ENCODE data around the gene MRPS7. TPM values are rescaled to one million over a fixed set of nuclear protein-coding genes. Genes with fewer than 3 reads are reported as not detected.
A peak's percentile ranks its signal among the peaks of the same experiment; 100 is the strongest.

The MRPS7 gene
- 100 to 1,000 TPM in 1 of 5 donors, 10 to 100 TPM in 3, 1 to 10 TPM in 1; 6.7 to 136 (median 37.9) TPM for total RNA-seq
- 10 to 100 TPM; 53.3 to 69.4 (median 69.0) TPM for polyA plus RNA-seq
- long read RNA-seq, donor 1, transcript MRPS7-201 (5 exons, 1,406 nt): major isoform, 12 of 13 reads
- long read RNA-seq, donor 1, partial matches to known transcripts: 0 of 13 reads
- long read RNA-seq, donor 1, other reads (novel, unspliced or antisense): 0 of 13 reads
- long read RNA-seq, donor 2, transcript MRPS7-201 (5 exons, 1,406 nt): major isoform, 13 of 13 reads
- long read RNA-seq, donor 2, partial matches to known transcripts: 0 of 13 reads
- long read RNA-seq, donor 2, other reads (novel, unspliced or antisense): 0 of 13 reads
- long read RNA-seq, donor 3, transcript MRPS7-201 (5 exons, 1,406 nt): major isoform, 16 of 20 reads
- long read RNA-seq, donor 3, partial matches to known transcripts: 0 of 20 reads
- long read RNA-seq, donor 3, other reads (novel, unspliced or antisense): 0 of 20 reads
- long read RNA-seq, donor 4, transcript MRPS7-201 (5 exons, 1,406 nt): major isoform, 5 of 5 reads
- long read RNA-seq, donor 4, partial matches to known transcripts: 0 of 5 reads
- long read RNA-seq, donor 4, other reads (novel, unspliced or antisense): 0 of 5 reads
- long read RNA-seq, donor 5, transcript MRPS7-201 (5 exons, 1,406 nt): major isoform, 30 of 37 reads
- long read RNA-seq, donor 5, partial matches to known transcripts: 0 of 37 reads
- long read RNA-seq, donor 5, other reads (novel, unspliced or antisense): 5 of 37 reads
- long read RNA-seq, donor 6, transcript MRPS7-204 (4 exons, 1,717 nt): minor isoform, 6 of 98 reads
- long read RNA-seq, donor 6, transcript MRPS7-201 (5 exons, 1,406 nt): major isoform, 50 of 98 reads
- long read RNA-seq, donor 6, partial matches to known transcripts: 37 of 98 reads
- long read RNA-seq, donor 6, other reads (novel, unspliced or antisense): 0 of 98 reads
- long read RNA-seq, donor 7, transcript MRPS7-201 (5 exons, 1,406 nt): major isoform, 23 of 49 reads
- long read RNA-seq, donor 7, partial matches to known transcripts: 25 of 49 reads
- long read RNA-seq, donor 7, other reads (novel, unspliced or antisense): 0 of 49 reads
- long read RNA-seq, donor 8, transcript MRPS7-201 (5 exons, 1,406 nt): major isoform, 26 of 40 reads
- long read RNA-seq, donor 8, partial matches to known transcripts: 5 of 40 reads
- long read RNA-seq, donor 8, other reads (novel, unspliced or antisense): 5 of 40 reads
- long read RNA-seq, donor 9, transcript MRPS7-201 (5 exons, 1,406 nt): major isoform, 36 of 40 reads
- long read RNA-seq, donor 9, partial matches to known transcripts: 0 of 40 reads
- long read RNA-seq, donor 9, other reads (novel, unspliced or antisense): 0 of 40 reads
- long read RNA-seq, donor 10, transcript MRPS7-201 (5 exons, 1,406 nt): major isoform, 13 of 17 reads
- long read RNA-seq, donor 10, partial matches to known transcripts: 0 of 17 reads
- long read RNA-seq, donor 10, other reads (novel, unspliced or antisense): 0 of 17 reads

GRCh38 chr17:75261336-75262111 lies at the start of gene MRPS7, which contains the start of gene GGA3:
TSS of gene MRPS7 (plus strand) at chr17:75261879. CDS start at chr17:75261901, 22 bp downstream.
TSS of gene GGA3 (minus strand) at chr17:75261606. CDS start at chr17:75261587, 19 bp downstream.
- TF ChIP-seq EP300 (IDR thresholded peaks at IDR 0.05) (no peak), POLR2AphosphoS5 (IDR thresholded peaks at IDR 0.05) (peak; percentile 31 to 81 (median 74)), CTCF (IDR thresholded peaks at IDR 0.05) (peak in 1 of 7 experiments; percentile 22), POLR2A (IDR thresholded peaks at IDR 0.05) (peak in 1 of 4 donors; percentile 33)
- Histone ChIP-seq H3K4me3 (peak within 1 kb of the TSS; percentile 67 to 97 (median 94)), H3K27me3 (no peaks in the 10 kb centered on the region), H3K9me3 (no peaks in the 10 kb centered on the region), H3K36me3 (peaks cover 27 to 36% (median 35%) of the 10 kb centered on the region in 4 donors), H3K4me1 (peaks cover 24 to 57% (median 43%) of the 10 kb centered on the region in 4 donors), H3K27ac (peak within 1 kb of the TSS; percentile 87 to 95 (median 94))
- 0 to 1% (median 0%) methylated on average over 22 to 68 of the region's 69 CpGs for WGBS, 5 donors
- peak; percentile 95 to 98 for DNase-seq
- intact Hi-C loops (cut with DNase I; ENCODE audit: low total_unique reads): no loop called here

GRCh38 chr17:75218131-75218530 lies 43.5 kb upstream of the MRPS7 start:
- TF ChIP-seq EP300 (IDR thresholded peaks at IDR 0.05) (no peak), POLR2AphosphoS5 (IDR thresholded peaks at IDR 0.05) (no peak), POLR2A (IDR thresholded peaks at IDR 0.05) (no peak), CTCF (IDR thresholded peaks at IDR 0.05) (no peak)
- no peak overlapping the region for H3K27ac ChIP-seq
- DNase-seq: no peak
- no peak overlapping the region for H3K4me3 ChIP-seq
- H3K4me1 ChIP-seq: no peaks in the 10 kb centered on the region
- H3K9me3 ChIP-seq: no peaks in the 10 kb centered on the region
- no peaks in the 10 kb centered on the region for H3K27me3 ChIP-seq
- intact Hi-C loops (cut with DNase I; ENCODE audit: low total_unique reads): no loop called here
- H3K36me3 ChIP-seq: peaks cover 43 to 100% (median 96%) of the 10 kb centered on the region in 4 donors
- 88 to 96% (median 94%) methylated on average over 6 of the region's 6 CpGs for WGBS, 5 donors

- no peak for DNase-seq
- Histone ChIP-seq H3K36me3 (peaks cover 31 to 100% (median 96%) of the 10 kb centered on the region in 4 donors), H3K9me3 (no peaks in the 10 kb centered on the region), H3K4me3 (no peak overlapping the region), H3K27ac (no peak overlapping the region), H3K4me1 (no peaks in the 10 kb centered on the region), H3K27me3 (no peaks in the 10 kb centered on the region)
- TF ChIP-seq EP300 (IDR thresholded peaks at IDR 0.05) (no peak), CTCF (IDR thresholded peaks at IDR 0.05) (no peak), POLR2AphosphoS5 (IDR thresholded peaks at IDR 0.05) (no peak), POLR2A (IDR thresholded peaks at IDR 0.05) (no peak)
- intact Hi-C loops (cut with DNase I; ENCODE audit: low total_unique reads): no loop called here
- WGBS, 5 donors: 94 to 100% (median 98%) methylated on average over 3 of the region's 3 CpGs
Measured at GRCh38 chr17:75219815-75220214, 41.9 kb upstream of the MRPS7 start.

Data from stomach (tissue), 19 donors.